Neural cell (in vitro differentiated cells): Measurements from ENCODE around the gene YY1AP1.
"Not testable (repeated sequence)": the region's sequence is repeated elsewhere in the genome, so short reads cannot be mapped to it uniquely, and the experiment has no call there.

Experiments
- CTCF ChIP-seq: fragments of 450-650 bp; IDR thresholded peaks from 2 replicates; pipeline ENCODE4 v1.5.1; 2014; ENCODE audit warnings: antibody characterized with exemption, mild to moderate bottlenecking, moderate library complexity; ENCODE audit not compliant: poor library complexity, severe bottlenecking
- EZH2 ChIP-seq: fragments of 200-600, 300-800 bp; shearing (Covaris generic), sonication (generic); IDR thresholded peaks from 2 replicates; pipeline ENCODE4 v1.6.1; 2014; ENCODE audit warnings: antibody characterized with exemption, low read length, borderline replicate concordance, mild to moderate bottlenecking; ENCODE audit not compliant: insufficient read depth, poor library complexity, severe bottlenecking
- MXI1 ChIP-seq: fragments of 450-650 bp; conservative IDR thresholded peaks from 2 replicates; pipeline ENCODE4 v1.6.1; 2014; ENCODE audit warnings: antibody characterized with exemption, mild to moderate bottlenecking; ENCODE audit not compliant: poor library complexity, severe bottlenecking
- SMC3 ChIP-seq: fragments of 450-650 bp; conservative IDR thresholded peaks from 2 replicates; pipeline ENCODE4 v1.6.1; 2014; ENCODE audit warnings: antibody characterized with exemption, mild to moderate bottlenecking, moderate library complexity; ENCODE audit not compliant: poor library complexity
- TAF1 ChIP-seq: IDR thresholded peaks from 2 replicates; pipeline ENCODE4 v1.6.1; 2012; ENCODE audit warnings: low read depth

DNA sequence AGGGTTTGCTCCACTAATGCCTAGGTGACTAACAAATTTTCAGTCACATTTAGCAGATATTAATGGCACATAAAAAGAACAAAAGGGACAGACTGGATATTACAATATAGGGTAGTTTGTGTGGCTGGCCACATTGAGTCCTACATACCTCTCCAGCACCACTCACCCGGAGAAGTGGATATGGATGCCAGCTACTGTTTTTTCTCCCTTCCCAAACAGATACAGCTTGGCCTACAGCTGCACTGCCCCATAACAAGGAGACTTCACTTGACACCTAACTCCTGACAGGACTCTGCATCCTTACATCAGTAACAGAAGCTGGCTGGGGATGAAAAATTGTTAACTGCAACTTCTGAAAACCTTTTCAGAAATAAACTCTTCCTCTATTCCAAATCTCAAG, 9.6 kb downstream of the YY1AP1 start:
- not testable (repeated sequence) for TF ChIP-seq MXI1, CTCF, TAF1, SMC3, EZH2
